Measurements from ENCODE around the gene CCM2.
A peak's percentile ranks its signal among the peaks of the same experiment; 100 is the strongest.

CCM2 gene

DNA sequence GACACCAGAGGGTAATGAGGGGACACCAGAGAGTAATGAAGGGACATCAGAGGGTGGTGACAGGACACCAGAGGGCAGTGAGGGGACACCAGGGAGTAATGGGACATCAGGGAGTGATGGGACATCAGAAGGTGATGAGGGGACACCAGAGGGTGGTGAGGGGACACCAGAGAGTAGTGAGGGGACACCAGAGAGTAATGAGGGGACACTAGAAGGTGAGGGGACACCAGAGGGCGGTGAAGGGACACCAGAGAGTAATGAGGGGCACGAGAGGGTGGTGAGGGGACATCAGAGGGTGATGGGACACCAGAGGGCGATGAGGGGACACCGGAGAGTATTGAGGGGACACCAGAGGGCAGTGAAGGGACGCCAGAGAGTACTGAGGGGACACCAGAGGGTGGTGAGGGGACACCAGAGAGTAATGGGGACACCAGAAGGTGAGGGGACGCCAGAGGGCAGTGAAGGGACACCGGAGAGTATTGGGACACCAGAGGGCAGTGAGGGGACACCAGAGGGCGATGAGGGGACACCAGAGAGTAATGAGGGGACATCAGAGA, 78.2 kb downstream of the CCM2 start:
- no peak for DNase-seq (ENCODE audit: low read depth in 1 of 2, low spot score in 1 of 2)

GRCh38 chr7:45080265-45080957, 80.4 kb downstream of the CCM2 start:
- DNase-seq (ENCODE audit: low read depth in 1 of 2, low spot score in 1 of 2), result no peak

GRCh38 chr7:45080958-45081669, 81.1 kb downstream of the CCM2 start:
- no peak for DNase-seq (ENCODE audit: low read depth in 1 of 2, low spot score in 1 of 2)

DNA sequence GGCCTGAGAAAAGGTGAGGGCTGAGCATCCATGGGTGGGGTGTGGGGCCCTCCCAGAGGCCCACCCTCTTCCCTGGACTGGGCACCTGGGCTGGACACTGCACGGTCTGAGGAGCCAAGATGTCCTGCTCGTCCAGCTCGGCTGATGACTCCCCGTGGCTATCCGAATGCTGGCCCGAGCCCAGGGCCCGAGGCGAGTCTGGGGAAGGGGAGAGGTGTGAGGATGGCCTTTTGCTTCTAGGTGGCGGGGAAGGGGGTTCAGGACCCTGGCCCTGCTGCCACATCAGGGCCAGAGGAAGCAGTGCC, 81.6 kb downstream of the CCM2 start:
- DNase-seq (ENCODE audit: low read depth in 1 of 2, low spot score in 1 of 2), result no peak

GRCh38 chr7:45082031-45082830, 82.2 kb downstream of the CCM2 start:
- DNase-seq (ENCODE audit: low read depth in 1 of 2, low spot score in 1 of 2), result no peak

- no peak for DNase-seq (ENCODE audit: low read depth in 1 of 2, low spot score in 1 of 2)
These were observed 82.9 kb downstream of the CCM2 start for GRCh38 chr7:45082831-45083331.

- DNase-seq (ENCODE audit: low read depth in 1 of 2, low spot score in 1 of 2), result no peak
These were observed 84.3 kb downstream of the CCM2 start for GRCh38 chr7:45084336-45084735.

- DNase-seq (ENCODE audit: low read depth in 1 of 2, low spot score in 1 of 2), result no peak
These were observed 85.1 kb downstream of the CCM2 start for GRCh38 chr7:45084901-45085618.

DNA sequence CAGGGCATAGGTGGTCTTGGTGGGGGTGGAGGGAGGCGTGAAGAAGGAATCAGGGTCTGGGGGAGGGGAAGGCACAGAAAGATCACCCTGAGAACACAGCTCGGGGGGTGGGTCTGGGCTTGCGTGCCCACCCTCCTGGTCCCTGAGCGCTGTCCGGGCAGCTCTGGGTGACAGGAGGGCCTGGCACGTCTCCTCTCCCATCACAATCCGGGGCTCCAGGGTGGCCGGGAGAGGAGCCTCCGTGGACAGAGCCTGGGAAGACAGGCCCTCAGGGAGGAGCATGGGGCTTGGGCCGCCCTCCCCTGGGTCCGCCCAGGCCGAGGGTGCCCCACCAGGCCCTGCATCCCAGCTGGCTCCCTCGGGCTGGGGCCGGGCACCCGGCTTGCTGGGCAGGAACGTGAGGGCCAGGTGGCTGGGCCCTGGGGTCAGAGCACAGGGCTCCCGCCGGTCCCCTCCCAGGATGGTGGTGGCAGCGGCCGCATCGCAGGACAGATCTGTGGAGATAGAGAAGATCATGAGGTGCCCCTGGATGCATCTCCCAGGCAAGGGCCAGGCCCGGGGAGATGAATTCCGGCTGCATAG, 85.7 kb downstream of the CCM2 start:
- no peak for DNase-seq (ENCODE audit: low read depth in 1 of 2, low spot score in 1 of 2)

GRCh38 chr7:45086331-45087065, 86.5 kb downstream of the CCM2 start:
- no peak for DNase-seq (ENCODE audit: low read depth in 1 of 2, low spot score in 1 of 2)

GRCh38 chr7:45087301-45088145, 87.5 kb downstream of the CCM2 start:
- DNase-seq (ENCODE audit: low read depth in 1 of 2, low spot score in 1 of 2), result no peak

- DNase-seq (ENCODE audit: low read depth in 1 of 2, low spot score in 1 of 2), result no peak
These were observed 88.2 kb downstream of the CCM2 start for GRCh38 chr7:45088146-45088701.

DNA sequence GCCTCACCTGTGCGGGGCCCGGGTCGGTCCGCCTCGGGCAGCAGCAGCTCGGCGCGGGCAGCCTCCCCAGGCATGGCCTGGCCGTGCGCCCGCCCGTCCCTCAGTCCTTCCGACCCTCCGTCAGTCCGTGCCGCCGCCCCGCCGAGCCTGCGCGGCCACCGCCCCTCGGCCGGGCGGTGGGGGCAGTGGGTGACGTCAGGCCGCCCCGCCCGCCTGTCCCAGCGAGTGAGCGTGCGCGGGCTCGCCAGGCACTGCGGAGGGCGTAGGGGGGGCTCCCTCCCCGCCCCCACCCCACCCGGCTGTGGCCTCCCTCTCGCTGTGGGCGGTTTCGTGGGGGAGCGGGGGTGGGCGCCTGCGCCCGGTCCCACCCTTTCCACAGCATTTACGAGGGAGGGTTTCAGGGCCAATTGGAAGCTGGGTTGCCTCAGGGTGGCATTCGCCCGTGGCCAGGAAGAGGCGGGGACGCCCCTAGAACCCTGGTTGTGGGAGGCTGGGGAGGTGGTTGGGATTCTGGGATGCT, 88.9 kb downstream of the CCM2 start, which contains the start of gene NACAD:
Gene NACAD (minus strand): TSS at position 149 of the 520 bp plus-strand sequence. CDS start 75 bp downstream, at position 74.
- DNase-seq (ENCODE audit: low read depth in 1 of 2, low spot score in 1 of 2), result no peak

DNA sequence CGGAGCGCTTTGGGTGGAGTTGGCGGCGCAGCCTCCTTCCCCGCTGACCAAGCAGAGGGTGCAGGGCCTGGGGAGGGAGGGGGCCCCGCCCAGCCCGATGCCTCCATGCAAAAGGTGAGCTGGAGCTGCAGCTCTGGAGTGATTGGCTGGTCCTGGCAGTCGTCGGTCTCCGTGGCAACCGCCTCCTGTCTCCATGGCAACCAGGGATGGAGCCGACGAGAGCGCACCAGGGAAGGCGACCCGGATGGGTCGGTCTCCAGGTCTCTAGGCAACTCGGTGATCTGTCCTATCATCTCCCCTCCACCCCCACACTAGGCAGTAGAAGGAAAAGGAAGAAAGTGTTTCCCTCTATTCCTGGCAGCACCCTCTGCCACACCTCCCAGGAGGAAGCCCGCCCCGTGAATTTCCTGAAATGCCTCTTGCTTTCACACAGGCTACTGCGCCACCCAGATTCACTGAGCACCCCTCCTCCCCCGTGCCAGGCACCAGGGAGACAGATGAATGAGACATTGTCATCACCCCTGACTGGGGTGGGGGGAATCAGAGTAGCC, 89.4 kb downstream of the CCM2 start:
- peak in 1 of 2 donors; percentile 54 for DNase-seq (ENCODE audit: low read depth in 1 of 2, low spot score in 1 of 2)

GRCh38 chr7:45092100-45092930, 92.3 kb downstream of the CCM2 start:
- DNase-seq (ENCODE audit: low read depth in 1 of 2, low spot score in 1 of 2), result no peak

GRCh38 chr7:45092931-45093235, 92.9 kb downstream of the CCM2 start:
- DNase-seq (ENCODE audit: low read depth in 1 of 2, low spot score in 1 of 2), result no peak

Data from activated CD4-positive, alpha-beta T cell treated with anti-CD3 and anti-CD28 coated beads, Interleukin-2, amount 50 U/mL, for 24 hours (primary cell).